ENCODE results near the gene SDS. TPM values are rescaled to one million over a fixed set of nuclear protein-coding genes. Genes with fewer than 3 reads are reported as not detected.

The SDS gene
- total RNA-seq, 4 donors from 2014 or later = not detected

DNA sequence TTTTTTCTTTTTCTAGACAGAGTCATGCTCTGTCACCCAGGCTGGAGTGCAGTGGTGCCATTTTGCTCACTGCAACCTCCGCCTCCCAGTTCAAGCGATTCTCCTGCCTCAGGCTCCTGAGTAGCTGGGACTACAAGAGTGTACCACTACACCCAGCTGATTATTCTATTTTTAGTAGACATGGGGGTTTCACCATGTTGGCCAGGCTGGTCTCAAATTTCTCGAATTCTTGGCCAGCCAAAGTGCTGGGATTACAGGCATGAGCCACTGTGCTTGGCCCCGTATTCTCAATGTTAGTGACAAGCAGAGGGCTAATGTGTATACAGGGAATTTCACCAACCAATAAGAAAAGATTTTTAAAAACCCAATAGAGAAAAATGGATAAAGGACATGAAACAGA lies 36.9 kb downstream of the SDS start:
- H3K4me1 ChIP-seq = no peaks in the 10 kb centered on the region
- no peak for TF ChIP-seq POLR2A (IDR thresholded peaks at IDR 0.05)
- no peak for TF ChIP-seq CTCF (IDR thresholded peaks at IDR 0.05)
- H3K9me3 ChIP-seq = no peaks in the 10 kb centered on the region
- H3K27ac ChIP-seq = no peak overlapping the region
- no peaks in the 10 kb centered on the region for H3K27me3 ChIP-seq
- intact Hi-C loops (cut with DNase I; ENCODE audit: low total_unique reads) = no loop called here
- H3K4me3 ChIP-seq = no peak overlapping the region
- no peaks in the 10 kb centered on the region for H3K36me3 ChIP-seq
- DNase-seq = no peak

- Histone ChIP-seq H3K4me1 (no peaks in the 10 kb centered on the region), H3K27ac (no peak overlapping the region), H3K36me3 (no peaks in the 10 kb centered on the region), H3K9me3 (no peaks in the 10 kb centered on the region), H3K4me3 (no peak overlapping the region), H3K27me3 (no peaks in the 10 kb centered on the region)
- TF ChIP-seq CTCF (IDR thresholded peaks at IDR 0.05) (no peak), POLR2A (IDR thresholded peaks at IDR 0.05) (no peak)
- no peak for DNase-seq
- intact Hi-C loops (cut with DNase I; ENCODE audit: low total_unique reads) = no loop called here
Measured at GRCh38 chr12:113365639-113366395, 37.9 kb downstream of the SDS start.

DNA sequence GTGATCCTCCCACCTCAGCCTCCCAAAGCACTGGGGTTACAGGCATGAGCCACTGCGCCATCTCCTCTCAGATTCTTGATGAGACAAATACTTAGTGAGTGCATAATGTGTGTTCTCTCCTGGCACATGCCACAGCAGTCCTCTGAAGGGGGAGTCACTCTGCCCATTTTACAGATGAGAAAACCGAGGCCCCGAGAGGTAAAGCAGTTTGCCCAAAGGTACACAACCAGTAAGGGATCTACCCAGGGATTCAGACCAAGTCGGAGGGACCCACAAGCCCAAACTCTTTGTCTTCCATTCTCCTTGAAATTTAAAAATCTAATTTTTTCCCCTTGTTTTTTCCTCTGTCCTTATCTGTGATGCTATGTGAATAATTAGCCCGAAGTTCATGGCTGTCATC lies 39.0 kb downstream of the SDS start:
- intact Hi-C loops (cut with DNase I; ENCODE audit: low total_unique reads) = no loop called here

GRCh38 chr12:113361574-113362370 lies 41.9 kb downstream of the SDS start:
- Histone ChIP-seq H3K27ac (no peak overlapping the region), H3K27me3 (no peaks in the 10 kb centered on the region)
- intact Hi-C loops (cut with DNase I; ENCODE audit: low total_unique reads) = no loop called here

More for the DNA sequence above, 39.0 kb downstream of the SDS start:
- TF ChIP-seq CTCF (IDR thresholded peaks at IDR 0.05) = no peak
- TF ChIP-seq POLR2A (IDR thresholded peaks at IDR 0.05) = no peak
- no peak for DNase-seq
- H3K4me3 ChIP-seq = no peak overlapping the region
- no peaks in the 10 kb centered on the region for H3K4me1 ChIP-seq
- no peaks in the 10 kb centered on the region for H3K27me3 ChIP-seq
- H3K36me3 ChIP-seq = no peaks in the 10 kb centered on the region
- H3K9me3 ChIP-seq = no peaks in the 10 kb centered on the region
- no peak overlapping the region for H3K27ac ChIP-seq

More at GRCh38 chr12:113361574-113362370, 41.9 kb downstream of the SDS start:
- no peaks in the 10 kb centered on the region for H3K4me1 ChIP-seq
- no peak overlapping the region for H3K4me3 ChIP-seq
- TF ChIP-seq POLR2A (IDR thresholded peaks at IDR 0.05) (no peak), CTCF (IDR thresholded peaks at IDR 0.05) (no peak)
- H3K9me3 ChIP-seq = no peaks in the 10 kb centered on the region
- DNase-seq = no peak
- no peaks in the 10 kb centered on the region for H3K36me3 ChIP-seq
